Lower lobe of right lung (tissue), 2 donors: ENCODE results near the gene RET. TPM values are rescaled to one million over a fixed set of nuclear protein-coding genes. Genes with fewer than 3 reads are reported as not detected.

Source experiments
- ATAC-seq, 2 donors: fragments of 200-7000 bp; cut with Tn5 transposase; one replicate each; pipeline ENCODE4 v1.9.1; 2020 to 2022; ENCODE audit warnings: mild to moderate bottlenecking in 2 of 2, moderate library complexity in 2 of 2
- DNase-seq: peaks from one replicate; pipeline ENCODE4 v3.0.0-alpha.2; 2020
- H3K27ac ChIP-seq: fragments of 200-600 bp; one replicate; pipeline ENCODE4 v1.8.0; 2022
- H3K27me3 ChIP-seq: fragments of 200-600 bp; one replicate; pipeline ENCODE4 v1.8.0; 2022; ENCODE audit warnings: low read depth
- H3K36me3 ChIP-seq: fragments of 200-600 bp; one replicate; pipeline ENCODE4 v1.8.0; 2022; ENCODE audit warnings: mild to moderate bottlenecking
- H3K4me1 ChIP-seq: fragments of 200-600 bp; one replicate; pipeline ENCODE4 v1.8.0; 2022
- H3K4me3 ChIP-seq: fragments of 200-600 bp; one replicate; pipeline ENCODE4 v1.8.0; 2022; ENCODE audit warnings: mild to moderate bottlenecking
- H3K9me3 ChIP-seq: fragments of 200-600 bp; one replicate; pipeline ENCODE4 v1.8.0; 2022
- intact Hi-C: fragments of 100-400 bp; cut with DNase I; formaldehyde crosslinking; loops from one replicate; pipeline ENCODE4 v1.11.0; 2022
- total RNA-seq: library from RNA; stranded (reverse); fragmentation: NEBNext Ultra II Directional; extraction: Animal tissue kit (Norgen Biotek cat#: 25700); gene quantifications from one replicate; pipeline ENCODE4 v1.2.1, GENCODE V29; 2021
- TF ChIP-seq, protein P1 (sequence below): fragments of 200-600 bp; IDR thresholded peaks from one replicate; pipeline ENCODE4 v1.8.0; 2022; ENCODE audit warnings: antibody characterized with exemption, mild to moderate bottlenecking
- donor health status: DM: no; HTN: yes; CAD: no; lungs with severe emphysema.

Gene RET
- total RNA-seq, 1 donor from 2014 or later, result 0.68 TPM

GRCh38 chr10:43082087-43082486, 5.2 kb downstream of the RET start:
- TF ChIP-seq, protein P1, sequence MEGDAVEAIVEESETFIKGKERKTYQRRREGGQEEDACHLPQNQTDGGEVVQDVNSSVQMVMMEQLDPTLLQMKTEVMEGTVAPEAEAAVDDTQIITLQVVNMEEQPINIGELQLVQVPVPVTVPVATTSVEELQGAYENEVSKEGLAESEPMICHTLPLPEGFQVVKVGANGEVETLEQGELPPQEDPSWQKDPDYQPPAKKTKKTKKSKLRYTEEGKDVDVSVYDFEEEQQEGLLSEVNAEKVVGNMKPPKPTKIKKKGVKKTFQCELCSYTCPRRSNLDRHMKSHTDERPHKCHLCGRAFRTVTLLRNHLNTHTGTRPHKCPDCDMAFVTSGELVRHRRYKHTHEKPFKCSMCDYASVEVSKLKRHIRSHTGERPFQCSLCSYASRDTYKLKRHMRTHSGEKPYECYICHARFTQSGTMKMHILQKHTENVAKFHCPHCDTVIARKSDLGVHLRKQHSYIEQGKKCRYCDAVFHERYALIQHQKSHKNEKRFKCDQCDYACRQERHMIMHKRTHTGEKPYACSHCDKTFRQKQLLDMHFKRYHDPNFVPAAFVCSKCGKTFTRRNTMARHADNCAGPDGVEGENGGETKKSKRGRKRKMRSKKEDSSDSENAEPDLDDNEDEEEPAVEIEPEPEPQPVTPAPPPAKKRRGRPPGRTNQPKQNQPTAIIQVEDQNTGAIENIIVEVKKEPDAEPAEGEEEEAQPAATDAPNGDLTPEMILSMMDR, result no peak
- intact Hi-C loops, result no loop called here
- H3K27ac ChIP-seq, result no peak overlapping the region
- H3K9me3 ChIP-seq, result no peaks in the 10 kb centered on the region
- no peak for DNase-seq
- peak in 1 of 2 donors; percentile 21 for ATAC-seq
- no peaks in the 10 kb centered on the region for H3K36me3 ChIP-seq
- H3K27me3 ChIP-seq, result peaks cover 45% of the 10 kb centered on the region
- no peaks in the 10 kb centered on the region for H3K4me1 ChIP-seq
- no peak overlapping the region for H3K4me3 ChIP-seq

- Histone ChIP-seq H3K36me3 (no peaks in the 10 kb centered on the region), H3K4me1 (no peaks in the 10 kb centered on the region), H3K4me3 (no peak overlapping the region), H3K27ac (no peak overlapping the region), H3K9me3 (no peaks in the 10 kb centered on the region), H3K27me3 (peaks cover 39% of the 10 kb centered on the region)
- intact Hi-C loops, result no loop called here
- DNase-seq, result no peak
- TF ChIP-seq, protein P1, result no peak
- no peak for ATAC-seq
These were observed 5.9 kb downstream of the RET start for GRCh38 chr10:43082746-43083145.

DNA sequence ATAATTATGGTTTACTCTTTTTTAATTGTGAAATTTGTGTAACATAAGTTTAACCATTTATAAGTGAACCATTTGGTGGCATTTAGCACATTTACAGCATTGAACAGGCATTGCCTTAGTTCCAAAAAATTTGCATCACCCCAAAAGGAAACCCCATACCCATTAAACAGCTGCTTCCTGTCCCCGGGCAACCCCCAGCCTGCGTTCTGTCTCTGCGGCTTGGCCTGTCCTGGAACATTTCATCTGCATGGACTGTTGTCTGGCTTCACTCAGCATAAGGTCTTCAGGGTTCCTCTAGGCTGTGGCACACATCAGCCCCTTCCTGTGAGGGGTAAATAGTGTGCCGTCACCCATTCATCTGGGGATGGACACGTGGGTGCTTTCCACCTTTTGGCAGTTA, 6.9 kb downstream of the RET start:
- TF ChIP-seq, protein P1, result no peak
- ATAC-seq, result no peak
- no peak overlapping the region for H3K27ac ChIP-seq
- no peak overlapping the region for H3K4me3 ChIP-seq
- intact Hi-C loops, result no loop called here
- no peaks in the 10 kb centered on the region for H3K36me3 ChIP-seq
- DNase-seq, result no peak
- no peaks in the 10 kb centered on the region for H3K9me3 ChIP-seq
- H3K27me3 ChIP-seq, result peaks cover 29% of the 10 kb centered on the region
- no peaks in the 10 kb centered on the region for H3K4me1 ChIP-seq

GRCh38 chr10:43084812-43085211, 7.9 kb downstream of the RET start:
- Histone ChIP-seq H3K27ac (no peak overlapping the region), H3K4me3 (no peak overlapping the region), H3K36me3 (no peaks in the 10 kb centered on the region), H3K4me1 (no peaks in the 10 kb centered on the region), H3K27me3 (peaks cover 19% of the 10 kb centered on the region), H3K9me3 (no peaks in the 10 kb centered on the region)
- ATAC-seq (no peak), DNase-seq (no peak)
- intact Hi-C loops, result no loop called here
- TF ChIP-seq, protein P1, result no peak

- no peak overlapping the region for H3K27ac ChIP-seq
- no peaks in the 10 kb centered on the region for H3K9me3 ChIP-seq
- H3K4me1 ChIP-seq, result no peaks in the 10 kb centered on the region
- H3K4me3 ChIP-seq, result no peak overlapping the region
- H3K27me3 ChIP-seq, result peaks cover 17% of the 10 kb centered on the region
- intact Hi-C loops, result no loop called here
- DNase-seq, result no peak
- no peak for ATAC-seq
- no peaks in the 10 kb centered on the region for H3K36me3 ChIP-seq
- TF ChIP-seq, protein P1, result no peak
These were observed 9.6 kb downstream of the RET start for GRCh38 chr10:43086321-43086942.

DNA sequence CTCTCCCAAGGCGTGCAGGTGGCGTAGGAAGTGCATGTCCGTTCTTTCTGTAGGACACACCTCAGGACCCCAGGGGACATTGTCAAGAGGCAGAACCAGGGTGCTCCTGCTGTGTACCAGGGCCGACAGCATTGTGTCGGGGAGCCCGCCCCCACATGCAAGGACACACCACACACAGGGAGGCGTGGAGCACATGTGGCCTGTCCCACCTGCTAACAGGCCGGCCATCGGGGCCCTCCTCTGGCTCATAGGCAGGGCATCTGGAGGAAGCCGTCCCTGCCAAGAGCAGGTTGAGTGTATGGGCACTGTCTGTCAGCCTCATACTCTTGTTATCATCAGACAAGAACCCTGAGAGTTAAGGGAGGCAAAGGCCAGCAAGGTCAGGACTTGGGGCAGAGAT, 12.7 kb downstream of the RET start:
- no peak overlapping the region for H3K27ac ChIP-seq
- no peaks in the 10 kb centered on the region for H3K4me1 ChIP-seq
- no peak for DNase-seq
- no peaks in the 10 kb centered on the region for H3K9me3 ChIP-seq
- TF ChIP-seq, protein P1, result no peak
- no peak for ATAC-seq
- intact Hi-C loops, result no loop called here
- no peak overlapping the region for H3K4me3 ChIP-seq
- H3K36me3 ChIP-seq, result no peaks in the 10 kb centered on the region
- no peaks in the 10 kb centered on the region for H3K27me3 ChIP-seq
